Subcutaneous adipose tissue (tissue), 4 donors: ENCODE results near the gene TMEM72. TPM values are rescaled to one million over a fixed set of nuclear protein-coding genes. Genes with fewer than 3 reads are reported as not detected.

Experiments
- total RNA-seq, 4 donors: library from RNA; depleted of rRNA; stranded (reverse); fragments of >200 nt; gene quantifications; one replicate each; pipeline ENCODE4 v1.1.0, GENCODE V29; 2016
- TF ChIP-seq, protein P1 (sequence below): fragments of 450-650 bp; IDR thresholded peaks from one replicate; pipeline ENCODE4 v1.5.1; 2016; ENCODE audit warnings: low read depth, mild to moderate bottlenecking, control low read depth, antibody characterized with exemption, moderate library complexity

The TMEM72 gene
- total RNA-seq, 4 donors from 2014 or later: not detected

DNA sequence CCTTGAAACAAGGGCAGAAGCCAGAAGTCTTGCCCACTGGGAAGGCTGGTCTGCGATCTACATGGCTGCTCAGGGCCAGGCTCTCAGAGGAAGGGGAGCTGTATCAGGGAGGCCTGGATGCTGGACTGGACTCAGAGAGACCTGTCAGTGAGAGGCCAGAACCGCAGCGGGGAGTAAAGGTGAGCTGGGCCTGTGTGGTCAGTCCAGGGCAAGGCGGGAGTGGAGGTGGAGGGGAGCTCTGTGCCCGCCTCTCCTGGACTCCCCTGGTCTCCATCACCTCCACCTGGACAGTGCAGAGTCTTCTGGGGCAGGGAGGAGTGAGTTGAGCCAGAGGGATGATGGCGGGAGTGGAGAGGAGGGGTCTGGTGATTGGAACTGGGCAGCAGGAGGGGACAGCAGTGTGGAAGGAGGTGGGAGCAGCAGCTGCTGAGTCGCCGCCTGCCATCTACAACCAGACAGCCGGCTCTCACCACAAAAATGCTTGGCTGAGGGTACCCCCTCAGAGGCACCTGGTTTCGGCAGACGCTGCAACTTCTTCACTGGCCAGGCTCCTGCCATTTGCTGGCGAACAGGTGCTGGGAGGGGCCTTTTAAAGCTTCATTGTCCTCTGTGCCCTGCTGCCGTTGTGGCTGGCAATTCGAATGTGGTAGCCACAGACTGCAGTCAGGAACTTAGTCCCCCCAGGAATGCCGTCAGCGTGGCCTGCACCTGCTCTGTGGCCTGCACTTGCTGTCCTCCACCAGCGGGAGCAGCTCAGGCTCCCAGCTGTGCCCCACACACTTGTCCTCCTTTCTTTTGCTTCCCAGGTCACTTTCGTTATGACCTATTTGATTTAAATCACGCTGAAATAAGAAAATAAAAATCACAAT lies 52.0 kb downstream of the TMEM72 start:
- TF ChIP-seq, protein P1, sequence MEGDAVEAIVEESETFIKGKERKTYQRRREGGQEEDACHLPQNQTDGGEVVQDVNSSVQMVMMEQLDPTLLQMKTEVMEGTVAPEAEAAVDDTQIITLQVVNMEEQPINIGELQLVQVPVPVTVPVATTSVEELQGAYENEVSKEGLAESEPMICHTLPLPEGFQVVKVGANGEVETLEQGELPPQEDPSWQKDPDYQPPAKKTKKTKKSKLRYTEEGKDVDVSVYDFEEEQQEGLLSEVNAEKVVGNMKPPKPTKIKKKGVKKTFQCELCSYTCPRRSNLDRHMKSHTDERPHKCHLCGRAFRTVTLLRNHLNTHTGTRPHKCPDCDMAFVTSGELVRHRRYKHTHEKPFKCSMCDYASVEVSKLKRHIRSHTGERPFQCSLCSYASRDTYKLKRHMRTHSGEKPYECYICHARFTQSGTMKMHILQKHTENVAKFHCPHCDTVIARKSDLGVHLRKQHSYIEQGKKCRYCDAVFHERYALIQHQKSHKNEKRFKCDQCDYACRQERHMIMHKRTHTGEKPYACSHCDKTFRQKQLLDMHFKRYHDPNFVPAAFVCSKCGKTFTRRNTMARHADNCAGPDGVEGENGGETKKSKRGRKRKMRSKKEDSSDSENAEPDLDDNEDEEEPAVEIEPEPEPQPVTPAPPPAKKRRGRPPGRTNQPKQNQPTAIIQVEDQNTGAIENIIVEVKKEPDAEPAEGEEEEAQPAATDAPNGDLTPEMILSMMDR: no peak

DNA sequence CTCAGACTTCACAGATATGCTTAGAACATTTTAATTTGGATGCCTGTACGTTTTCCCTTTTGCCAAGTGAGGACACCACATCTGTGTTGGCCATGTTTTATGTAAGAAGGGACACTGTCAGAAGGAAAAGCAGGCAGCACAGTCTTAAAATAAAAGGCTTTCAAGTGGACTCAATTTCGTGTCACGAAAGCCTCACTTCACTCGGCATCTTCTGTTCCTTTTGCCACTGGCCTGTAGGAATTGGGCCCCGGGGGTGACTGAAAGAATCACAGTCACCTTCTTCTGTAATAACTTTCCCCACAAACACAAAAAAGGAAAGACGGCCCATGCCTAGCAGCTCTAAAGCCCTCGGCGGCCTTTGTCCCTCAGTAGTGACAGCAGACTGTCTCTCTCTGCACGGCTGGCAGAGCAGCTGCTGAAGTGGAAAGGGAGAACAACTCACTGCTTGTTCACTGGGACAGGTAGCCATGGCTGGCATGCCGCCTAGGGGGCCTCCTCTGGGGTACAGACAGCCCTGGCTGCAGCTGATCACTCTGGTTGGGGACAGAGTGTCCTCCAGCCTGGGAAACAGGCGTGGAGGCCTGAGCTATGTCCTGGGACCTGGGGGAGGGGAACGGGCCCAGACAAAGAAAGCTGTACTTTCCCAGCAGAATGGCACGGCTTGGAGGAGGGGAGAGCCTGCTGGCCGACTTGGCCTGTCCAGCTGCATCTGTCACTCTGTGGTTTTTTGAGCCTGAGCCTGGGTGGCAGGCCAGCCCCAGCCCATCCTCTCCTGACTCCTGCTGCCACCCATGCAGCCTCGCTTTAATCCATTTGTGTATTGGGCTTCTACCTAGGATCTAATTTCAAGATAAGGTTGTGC lies 52.9 kb downstream of the TMEM72 start:
- TF ChIP-seq, protein P1: no peak

DNA sequence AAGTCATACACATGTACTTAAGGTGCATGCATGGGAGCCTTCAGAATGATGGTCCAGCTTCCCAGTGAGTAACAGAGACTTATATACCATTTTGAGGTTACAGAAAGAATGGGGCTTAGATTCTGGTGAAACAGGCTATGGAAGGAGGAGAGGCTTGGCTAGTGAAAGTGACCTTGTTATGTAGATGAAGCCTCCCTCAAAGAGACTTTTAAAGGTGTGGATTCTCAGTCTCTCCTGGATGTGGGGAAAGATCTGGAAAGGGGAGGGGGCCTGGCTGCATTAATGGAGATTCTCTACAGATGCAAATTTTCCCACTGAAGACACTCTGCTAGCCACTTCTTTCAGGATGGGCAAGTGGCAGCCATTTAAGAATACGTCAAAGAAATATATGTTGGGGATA lies 54.0 kb downstream of the TMEM72 start:
- TF ChIP-seq, protein P1: no peak

DNA sequence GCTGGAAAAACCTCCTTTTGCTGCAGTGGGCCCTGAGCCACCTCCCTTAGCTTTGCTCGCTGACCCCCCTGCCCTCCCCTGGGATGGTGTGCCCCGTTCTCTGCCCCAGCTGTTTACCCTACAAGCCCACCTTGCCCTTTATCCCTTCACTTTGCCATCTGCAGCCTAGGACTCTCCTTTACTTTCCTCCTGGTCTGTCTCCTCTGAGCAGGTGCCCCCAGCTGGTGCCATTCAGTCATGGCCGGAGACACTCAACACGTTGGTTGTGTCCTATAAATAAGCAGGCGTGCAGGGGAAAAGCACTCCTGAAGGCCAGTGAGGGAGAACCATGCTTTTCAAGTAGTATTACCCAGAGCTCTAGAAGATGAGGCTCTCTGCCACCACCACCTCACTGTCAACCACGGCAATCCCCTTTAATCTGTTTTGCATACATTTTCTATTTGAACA lies 54.5 kb downstream of the TMEM72 start:
- TF ChIP-seq, protein P1: no peak

DNA sequence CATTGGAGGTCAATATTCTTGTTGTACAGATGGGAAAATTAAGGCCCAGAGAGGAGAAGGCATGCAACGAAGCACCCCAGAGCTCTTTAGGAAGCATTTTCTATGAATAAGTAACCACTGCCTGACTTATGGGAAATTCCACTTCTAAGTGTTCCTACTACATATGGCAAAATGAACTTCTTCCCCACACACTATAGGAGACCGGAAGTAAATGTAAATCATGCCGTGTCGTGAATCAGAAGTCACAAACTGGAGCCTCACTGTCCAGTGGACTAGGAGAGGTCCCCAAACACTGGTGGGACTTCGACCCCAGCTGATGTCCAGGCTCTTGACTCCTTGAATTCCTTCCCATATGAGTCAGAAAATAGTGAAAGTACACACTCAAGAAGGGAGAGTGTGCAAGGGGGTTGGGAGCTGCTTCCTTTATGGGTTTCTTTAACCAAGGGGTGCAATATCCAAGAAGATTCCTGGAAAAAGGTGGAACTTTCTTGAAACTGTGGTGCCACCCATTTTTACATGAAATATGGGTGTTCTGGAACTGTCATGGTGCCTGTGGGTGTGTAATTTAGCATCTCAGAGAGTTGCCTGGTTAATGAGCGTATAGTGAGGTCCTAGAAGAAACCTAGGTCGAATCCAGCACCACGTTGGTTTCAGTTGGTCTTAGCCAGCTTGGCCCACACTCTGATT lies 55.1 kb downstream of the TMEM72 start:
- TF ChIP-seq, protein P1: no peak

DNA sequence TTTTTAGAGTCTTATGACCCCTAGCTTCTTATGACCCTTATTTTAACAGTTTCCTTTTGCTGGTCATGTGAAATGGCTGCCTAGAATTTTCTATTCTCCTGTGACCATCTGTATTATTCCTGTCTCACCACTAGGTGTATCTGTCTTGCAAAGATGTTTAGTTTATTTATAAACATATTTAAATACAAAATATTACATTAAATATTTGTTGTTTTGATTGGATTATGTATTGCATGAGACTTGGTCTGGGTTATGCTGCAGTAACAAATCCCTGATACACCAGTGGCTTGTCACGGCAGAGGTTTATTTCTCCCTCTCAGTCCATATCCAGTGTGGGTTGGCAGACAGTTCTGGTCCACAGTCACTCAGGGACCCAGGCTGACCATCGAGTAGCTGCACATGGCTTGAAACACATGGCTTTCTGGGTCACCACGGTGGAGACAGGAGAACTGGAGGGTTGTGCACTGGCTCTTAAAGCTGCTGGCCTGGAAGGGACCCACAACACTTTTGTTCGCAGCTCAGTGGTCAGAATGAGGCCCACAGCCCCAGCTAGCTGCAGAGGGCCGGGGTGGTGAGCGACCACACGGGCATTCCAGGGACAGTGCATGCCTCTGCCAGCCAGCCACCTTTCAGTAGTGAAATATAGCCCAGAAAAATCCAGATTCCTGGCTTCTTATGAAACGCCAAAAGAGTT lies 55.8 kb downstream of the TMEM72 start:
- TF ChIP-seq, protein P1: no peak
